PFSK-1 (cell line): Measurements from ENCODE around the gene MLF1.

ENCODE experiments used
- FOXP2 ChIP-seq: optimal IDR thresholded peaks from 2 replicates; pipeline ENCODE3; 2011; ENCODE audit warnings: borderline replicate concordance, control low read depth, inconsistent platforms; ENCODE audit not compliant: insufficient read depth; ENCODE audit errors: extremely low read length, extremely low read depth
- POLR2AphosphoS5 ChIP-seq: IDR thresholded peaks from 2 replicates; pipeline ENCODE4 v1.6.1; 2012; ENCODE audit warnings: low read depth, mild to moderate bottlenecking, control low read depth, low read length, moderate library complexity
- SIN3A ChIP-seq: IDR thresholded peaks from 2 replicates; pipeline ENCODE4 v1.6.1; 2012; ENCODE audit warnings: mild to moderate bottlenecking, low read length, moderate library complexity, borderline replicate concordance; ENCODE audit not compliant: insufficient read depth
- TAF1 ChIP-seq: IDR thresholded peaks from 2 replicates; pipeline ENCODE4 v1.6.1; 2012; ENCODE audit warnings: low read length, control low read depth, borderline replicate concordance; ENCODE audit not compliant: insufficient read depth
- TF ChIP-seq, protein P1 (sequence below), 2 experiments: IDR thresholded peaks; 2 replicates each; pipeline versions ENCODE4 v1.6.1 to v1.8.0; 2011 to 2012; ENCODE audit warnings: low read depth in 2 of 2, low read length in 2 of 2, control low read depth in 1 of 2, inconsistent platforms in 1 of 2, mild to moderate bottlenecking in 1 of 2, moderate library complexity in 1 of 2; ENCODE audit not compliant: insufficient read depth in 1 of 2

MLF1 gene

DNA sequence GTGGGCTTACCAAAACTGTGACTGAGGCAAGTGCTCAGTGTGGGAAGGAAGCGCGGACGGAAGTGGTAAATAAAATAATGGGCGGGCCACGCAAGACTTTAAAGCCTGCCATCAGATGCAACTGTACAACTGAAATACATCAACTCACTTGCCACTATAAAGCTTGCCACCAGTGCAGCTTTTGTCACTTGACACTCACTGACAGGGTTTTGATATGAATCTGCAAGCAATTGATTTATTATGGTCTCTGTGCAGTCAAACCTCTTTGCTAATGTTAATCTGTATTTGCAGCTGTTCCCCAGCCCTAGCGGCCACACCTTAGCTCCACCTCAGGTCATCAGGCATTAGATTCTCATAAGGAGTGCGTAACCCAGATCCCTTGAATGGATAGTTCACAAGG lies 71.0 kb downstream of the MLF1 start:
- TF ChIP-seq POLR2AphosphoS5, result no peak
- no peak for TF ChIP-seq TAF1
- TF ChIP-seq FOXP2, result no peak
- TF ChIP-seq, protein P1, sequence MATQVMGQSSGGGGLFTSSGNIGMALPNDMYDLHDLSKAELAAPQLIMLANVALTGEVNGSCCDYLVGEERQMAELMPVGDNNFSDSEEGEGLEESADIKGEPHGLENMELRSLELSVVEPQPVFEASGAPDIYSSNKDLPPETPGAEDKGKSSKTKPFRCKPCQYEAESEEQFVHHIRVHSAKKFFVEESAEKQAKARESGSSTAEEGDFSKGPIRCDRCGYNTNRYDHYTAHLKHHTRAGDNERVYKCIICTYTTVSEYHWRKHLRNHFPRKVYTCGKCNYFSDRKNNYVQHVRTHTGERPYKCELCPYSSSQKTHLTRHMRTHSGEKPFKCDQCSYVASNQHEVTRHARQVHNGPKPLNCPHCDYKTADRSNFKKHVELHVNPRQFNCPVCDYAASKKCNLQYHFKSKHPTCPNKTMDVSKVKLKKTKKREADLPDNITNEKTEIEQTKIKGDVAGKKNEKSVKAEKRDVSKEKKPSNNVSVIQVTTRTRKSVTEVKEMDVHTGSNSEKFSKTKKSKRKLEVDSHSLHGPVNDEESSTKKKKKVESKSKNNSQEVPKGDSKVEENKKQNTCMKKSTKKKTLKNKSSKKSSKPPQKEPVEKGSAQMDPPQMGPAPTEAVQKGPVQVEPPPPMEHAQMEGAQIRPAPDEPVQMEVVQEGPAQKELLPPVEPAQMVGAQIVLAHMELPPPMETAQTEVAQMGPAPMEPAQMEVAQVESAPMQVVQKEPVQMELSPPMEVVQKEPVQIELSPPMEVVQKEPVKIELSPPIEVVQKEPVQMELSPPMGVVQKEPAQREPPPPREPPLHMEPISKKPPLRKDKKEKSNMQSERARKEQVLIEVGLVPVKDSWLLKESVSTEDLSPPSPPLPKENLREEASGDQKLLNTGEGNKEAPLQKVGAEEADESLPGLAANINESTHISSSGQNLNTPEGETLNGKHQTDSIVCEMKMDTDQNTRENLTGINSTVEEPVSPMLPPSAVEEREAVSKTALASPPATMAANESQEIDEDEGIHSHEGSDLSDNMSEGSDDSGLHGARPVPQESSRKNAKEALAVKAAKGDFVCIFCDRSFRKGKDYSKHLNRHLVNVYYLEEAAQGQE (IDR thresholded peaks at IDR 0.05; ENCODE audit: insufficient read depth in 1 of 2, low read depth in 2 of 2, low read length in 2 of 2), result no peak
- no peak for TF ChIP-seq SIN3A

DNA sequence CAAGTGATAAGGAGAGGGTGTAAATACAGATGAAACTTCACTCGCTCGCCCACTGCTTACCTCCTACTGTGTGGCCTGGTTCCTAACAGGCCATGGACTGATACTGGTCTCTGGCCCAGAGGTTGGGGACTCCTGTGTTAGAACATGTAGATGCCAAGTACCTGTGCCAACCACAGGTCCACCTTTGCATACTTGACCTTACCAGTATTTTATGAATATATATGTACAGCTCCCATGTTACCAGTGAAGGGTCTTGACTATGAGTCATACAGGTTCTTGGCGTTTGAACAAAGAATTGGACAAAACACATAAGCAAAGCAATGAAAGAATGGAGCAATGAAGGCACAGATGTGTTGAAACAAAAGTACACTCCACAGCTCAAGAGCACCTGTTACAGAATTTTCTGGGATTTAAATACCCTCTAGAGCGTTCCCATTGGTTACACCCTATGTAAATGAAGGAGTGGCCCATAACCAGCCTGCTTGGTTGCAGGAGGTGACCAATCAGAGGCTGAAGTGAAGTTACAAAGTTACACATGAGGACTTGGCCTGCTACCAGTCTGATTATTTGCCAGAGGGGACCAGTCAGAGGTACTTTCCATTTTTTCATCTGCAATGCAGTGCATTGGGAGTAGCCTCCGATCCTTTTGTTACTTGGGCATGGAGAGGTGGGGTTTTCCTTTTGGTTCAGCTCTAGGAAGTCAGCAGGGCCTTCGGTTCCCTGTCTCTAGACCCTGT lies 71.6 kb downstream of the MLF1 start:
- TF ChIP-seq POLR2AphosphoS5 (no peak), TAF1 (no peak), FOXP2 (no peak), SIN3A (no peak)
- TF ChIP-seq, protein P1 (IDR thresholded peaks at IDR 0.05; ENCODE audit: insufficient read depth in 1 of 2, low read depth in 2 of 2, low read length in 2 of 2), result no peak

DNA sequence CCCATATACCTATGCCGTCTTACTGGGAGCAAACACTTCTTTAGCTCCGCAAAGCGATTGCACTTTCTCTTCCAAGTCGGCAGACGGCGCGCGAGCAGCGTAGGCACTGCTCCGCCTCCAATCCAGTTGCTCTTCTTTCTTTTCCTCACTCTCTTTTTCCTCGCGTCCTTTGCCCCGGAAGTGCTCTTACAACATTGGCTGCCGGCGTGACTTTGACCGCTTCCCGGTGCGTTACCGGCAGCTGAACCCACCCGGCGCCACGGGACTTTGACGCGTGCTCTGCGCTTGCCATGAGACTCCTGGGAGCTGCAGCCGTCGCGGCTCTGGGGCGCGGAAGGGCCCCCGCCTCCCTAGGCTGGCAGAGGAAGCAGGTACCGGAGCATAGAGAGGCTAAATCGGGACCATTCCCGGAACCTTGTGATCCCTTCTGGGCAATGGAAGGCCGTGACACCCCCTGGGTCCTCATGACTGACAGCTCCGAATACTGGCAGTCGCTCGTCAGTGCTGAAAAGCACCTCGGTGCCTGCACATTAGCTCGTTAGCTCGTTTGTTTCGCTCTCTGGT lies 73.4 kb downstream of the MLF1 start, which contains the start of gene GFM1:
GFM1 (plus strand) TSS at position 183 of the 564 bp plus-strand sequence; CDS start at position 291, 108 bp downstream.
- no peak for TF ChIP-seq SIN3A
- TF ChIP-seq, protein P1 (IDR thresholded peaks at IDR 0.05; ENCODE audit: insufficient read depth in 1 of 2, low read depth in 2 of 2, low read length in 2 of 2), result no peak
- no peak for TF ChIP-seq FOXP2
- 0 out of 2 replicates have a peak, but pooled peaks have one; percentile 54 for TF ChIP-seq TAF1
- peak; percentile 56; the same call in 1 of the 2 replicates for TF ChIP-seq POLR2AphosphoS5

DNA sequence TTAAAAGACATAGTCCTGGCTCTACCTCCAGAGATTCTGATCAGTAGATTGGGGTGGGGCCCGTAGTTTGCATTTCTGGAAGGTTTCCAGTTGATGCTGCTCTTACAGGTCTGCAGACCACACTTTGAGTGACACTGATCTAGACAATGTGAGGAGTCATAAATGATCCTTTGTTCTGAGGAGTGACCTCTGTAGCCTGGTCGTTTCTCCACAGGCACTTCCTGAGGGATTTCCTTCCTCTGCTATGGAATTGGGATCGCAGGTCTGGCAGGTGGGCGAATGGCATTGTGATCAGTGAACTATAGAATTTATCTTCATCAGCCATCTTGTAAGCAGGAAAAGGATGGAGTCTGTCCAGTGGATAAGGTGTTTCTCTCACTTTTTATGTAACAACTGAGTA lies 78.8 kb downstream of the MLF1 start:
- TF ChIP-seq FOXP2 (no peak), TAF1 (no peak), POLR2AphosphoS5 (no peak), SIN3A (no peak)
- TF ChIP-seq, protein P1 (IDR thresholded peaks at IDR 0.05; ENCODE audit: insufficient read depth in 1 of 2, low read depth in 2 of 2, low read length in 2 of 2), result no peak
